ENCODE results near the gene RUBCNL.

Gene RUBCNL

DNA sequence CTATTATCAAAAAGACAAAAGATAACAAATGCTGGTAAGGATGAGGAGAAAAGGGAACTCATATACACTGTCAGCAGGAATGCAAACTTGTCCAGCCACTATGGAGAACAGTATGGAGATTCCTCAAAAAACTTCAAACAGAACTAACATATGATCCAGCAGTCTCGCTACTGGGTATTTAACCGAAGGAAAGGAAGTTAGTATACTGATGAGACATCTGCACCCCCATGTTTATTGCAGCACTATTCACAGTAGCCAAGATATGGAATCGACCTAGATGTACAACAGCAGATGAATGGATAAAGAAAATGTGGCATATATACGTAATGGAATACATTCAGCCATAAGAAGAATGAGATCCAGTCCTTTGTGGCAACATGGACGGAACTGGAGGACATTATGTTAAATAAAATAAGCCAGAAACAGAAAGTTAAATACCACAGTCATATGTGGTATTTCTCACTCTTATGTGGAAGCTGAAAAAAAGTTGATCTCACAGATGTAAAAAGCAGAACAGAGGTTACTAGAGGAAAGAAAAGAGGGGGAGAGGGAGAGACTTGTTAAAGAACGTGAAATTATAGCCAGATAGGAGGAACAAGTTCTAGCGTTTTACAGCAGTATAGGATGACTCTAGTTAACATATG, 83.2 kb downstream of the RUBCNL start:
- H3K27ac ChIP-seq: no peak overlapping the region
- TF ChIP-seq, protein P1, sequence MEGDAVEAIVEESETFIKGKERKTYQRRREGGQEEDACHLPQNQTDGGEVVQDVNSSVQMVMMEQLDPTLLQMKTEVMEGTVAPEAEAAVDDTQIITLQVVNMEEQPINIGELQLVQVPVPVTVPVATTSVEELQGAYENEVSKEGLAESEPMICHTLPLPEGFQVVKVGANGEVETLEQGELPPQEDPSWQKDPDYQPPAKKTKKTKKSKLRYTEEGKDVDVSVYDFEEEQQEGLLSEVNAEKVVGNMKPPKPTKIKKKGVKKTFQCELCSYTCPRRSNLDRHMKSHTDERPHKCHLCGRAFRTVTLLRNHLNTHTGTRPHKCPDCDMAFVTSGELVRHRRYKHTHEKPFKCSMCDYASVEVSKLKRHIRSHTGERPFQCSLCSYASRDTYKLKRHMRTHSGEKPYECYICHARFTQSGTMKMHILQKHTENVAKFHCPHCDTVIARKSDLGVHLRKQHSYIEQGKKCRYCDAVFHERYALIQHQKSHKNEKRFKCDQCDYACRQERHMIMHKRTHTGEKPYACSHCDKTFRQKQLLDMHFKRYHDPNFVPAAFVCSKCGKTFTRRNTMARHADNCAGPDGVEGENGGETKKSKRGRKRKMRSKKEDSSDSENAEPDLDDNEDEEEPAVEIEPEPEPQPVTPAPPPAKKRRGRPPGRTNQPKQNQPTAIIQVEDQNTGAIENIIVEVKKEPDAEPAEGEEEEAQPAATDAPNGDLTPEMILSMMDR (conservative IDR thresholded peaks at IDR 0.05): no peak
- TF ChIP-seq ZFX (IDR thresholded peaks at IDR 0.05): no peak

DNA sequence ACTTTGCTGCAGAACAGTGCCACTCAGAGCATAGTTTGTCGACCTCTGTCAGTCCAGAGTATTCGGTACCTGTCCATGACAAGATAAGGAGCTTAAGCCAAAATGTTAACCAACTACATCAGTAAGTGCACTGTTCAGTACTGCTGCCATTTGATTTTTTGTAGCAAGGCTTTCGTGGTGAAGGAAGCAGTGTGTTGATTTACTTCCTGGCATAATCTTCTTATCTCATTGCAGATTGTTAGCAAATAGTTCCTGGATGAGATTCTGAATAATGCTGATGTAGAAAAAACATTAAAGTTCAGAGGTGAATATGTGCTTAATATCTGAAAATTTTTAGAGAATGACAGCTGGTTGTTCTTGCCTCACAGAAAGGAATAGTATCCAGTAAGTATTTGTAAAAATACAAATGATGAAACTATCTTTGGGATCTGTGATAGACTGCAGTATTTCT, 89.7 kb downstream of the RUBCNL start:
- TF ChIP-seq, protein P1 (conservative IDR thresholded peaks at IDR 0.05): no peak
- no peak for TF ChIP-seq ZFX (IDR thresholded peaks at IDR 0.05)
- peak overlapping the region; percentile 73 for H3K27ac ChIP-seq

DNA sequence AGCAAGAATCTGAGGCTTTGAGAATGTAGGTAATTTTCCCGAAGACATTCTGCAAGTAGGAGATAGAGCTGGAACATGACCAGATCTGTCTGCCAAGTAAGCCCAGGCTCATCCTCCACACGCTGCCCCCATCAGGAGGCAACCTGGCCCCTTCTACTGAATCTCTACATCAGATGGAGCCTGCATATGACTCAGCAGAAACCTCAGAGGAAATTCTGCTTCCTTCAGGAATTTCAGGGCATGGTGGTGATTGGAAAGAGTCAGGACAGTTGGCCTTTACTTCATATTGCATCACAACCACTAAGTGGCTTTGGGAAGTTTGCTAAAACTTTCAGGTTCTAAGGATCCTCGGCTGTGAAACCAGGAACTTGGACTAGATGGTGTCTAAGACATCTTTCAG, 90.1 kb downstream of the RUBCNL start:
- TF ChIP-seq, protein P1 (conservative IDR thresholded peaks at IDR 0.05): no peak
- no peak for TF ChIP-seq ZFX (IDR thresholded peaks at IDR 0.05)
- peak overlapping the region; percentile 73; the same call in 1 of the 2 replicates for H3K27ac ChIP-seq

DNA sequence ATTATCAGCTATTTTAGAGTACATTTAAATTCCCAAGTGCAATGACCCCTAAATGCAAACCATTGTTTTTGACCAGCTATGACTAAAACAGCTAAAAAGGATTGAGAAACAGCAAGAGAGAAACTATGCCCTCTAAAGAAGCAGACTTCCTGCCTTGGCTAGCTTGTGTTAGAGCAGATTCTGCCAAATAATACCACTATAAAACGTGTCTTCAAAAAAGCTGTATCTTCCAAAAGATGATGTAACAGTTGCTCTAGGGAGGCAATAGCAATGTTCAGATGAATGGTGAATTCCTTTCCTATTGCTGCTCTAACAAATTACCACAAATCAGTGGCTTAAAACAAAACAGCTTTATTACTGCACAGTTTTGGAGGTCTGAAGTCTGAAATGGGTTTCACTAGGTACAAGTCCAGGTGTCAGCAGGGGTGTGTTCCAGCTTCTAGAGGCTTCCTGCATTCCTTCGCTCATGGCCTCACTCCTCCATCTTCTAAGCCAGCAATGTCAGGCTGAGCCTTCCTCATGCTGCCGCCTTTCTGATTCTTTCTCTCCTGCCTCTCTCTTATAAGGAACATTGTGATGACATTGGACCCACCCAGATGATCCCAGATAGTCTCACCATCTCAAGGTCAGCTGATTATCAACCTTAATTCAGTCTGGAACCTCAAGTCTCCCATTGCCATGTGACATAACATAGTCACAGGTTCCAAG, 90.8 kb downstream of the RUBCNL start:
- peak overlapping the region; percentile 73; the same call in 1 of the 2 replicates for H3K27ac ChIP-seq
- TF ChIP-seq, protein P1 (conservative IDR thresholded peaks at IDR 0.05): no peak
- TF ChIP-seq ZFX (IDR thresholded peaks at IDR 0.05): no peak

DNA sequence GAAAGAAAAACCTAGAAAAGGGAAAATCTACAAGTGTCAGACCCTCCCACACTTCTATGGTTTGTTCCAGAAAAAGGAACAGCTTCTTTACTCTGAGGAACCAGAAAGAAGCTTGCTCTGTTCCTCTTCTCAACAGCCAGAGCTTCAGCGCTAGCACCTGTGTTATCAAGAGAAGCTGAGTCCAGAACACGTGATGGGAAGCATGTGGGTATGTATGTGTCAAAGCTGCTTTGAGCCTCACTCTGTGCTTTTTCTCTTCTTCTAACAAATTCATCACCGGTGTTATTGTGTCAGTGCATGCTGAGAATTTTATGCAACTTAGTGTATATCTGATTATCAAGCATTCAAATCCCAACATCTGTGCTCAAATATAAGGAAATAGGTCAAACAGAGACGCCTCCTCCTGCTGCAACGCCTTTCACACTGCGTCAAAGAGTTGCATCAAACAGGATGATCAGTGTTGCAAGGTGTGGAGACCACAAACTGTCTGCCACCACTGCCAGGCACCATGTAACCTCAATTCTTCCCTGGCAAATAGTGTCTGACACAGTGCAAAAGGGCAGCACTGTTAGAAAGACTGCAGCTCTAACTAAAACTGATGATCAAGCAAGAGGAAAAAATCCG, 91.4 kb downstream of the RUBCNL start:
- H3K27ac ChIP-seq: peak overlapping the region; percentile 57; the same call in 1 of the 2 replicates
- TF ChIP-seq, protein P1 (conservative IDR thresholded peaks at IDR 0.05): no peak
- no peak for TF ChIP-seq ZFX (IDR thresholded peaks at IDR 0.05)

DNA sequence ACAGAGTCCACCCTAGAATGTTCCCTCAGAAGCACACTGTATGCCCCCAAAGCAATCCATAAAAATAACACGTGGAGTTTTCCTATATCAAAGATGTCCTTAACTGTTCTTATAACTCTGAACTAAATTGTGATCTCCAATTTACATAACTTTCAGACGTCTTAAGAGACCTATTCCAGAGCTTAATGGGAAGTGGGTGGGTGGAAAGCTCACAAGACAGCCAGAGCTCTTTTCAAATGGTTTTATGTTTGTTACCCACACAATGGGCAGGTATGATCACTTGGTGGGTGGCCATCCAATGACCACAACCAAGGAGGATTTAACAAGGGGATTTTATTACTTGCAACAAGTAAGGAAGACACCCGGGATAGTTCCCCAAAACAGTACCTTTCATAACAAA, 93.6 kb downstream of the RUBCNL start:
- no peak overlapping the region for H3K27ac ChIP-seq
- TF ChIP-seq, protein P1 (conservative IDR thresholded peaks at IDR 0.05): no peak
- TF ChIP-seq ZFX (IDR thresholded peaks at IDR 0.05): no peak
